ENCODE measurements around the gene TP53I3. TPM values are rescaled to one million over a fixed set of nuclear protein-coding genes. Genes with fewer than 3 reads are reported as not detected.

The TP53I3 gene
- total RNA-seq, 1 experiment from 2014 or later, result 20.1 TPM

DNA sequence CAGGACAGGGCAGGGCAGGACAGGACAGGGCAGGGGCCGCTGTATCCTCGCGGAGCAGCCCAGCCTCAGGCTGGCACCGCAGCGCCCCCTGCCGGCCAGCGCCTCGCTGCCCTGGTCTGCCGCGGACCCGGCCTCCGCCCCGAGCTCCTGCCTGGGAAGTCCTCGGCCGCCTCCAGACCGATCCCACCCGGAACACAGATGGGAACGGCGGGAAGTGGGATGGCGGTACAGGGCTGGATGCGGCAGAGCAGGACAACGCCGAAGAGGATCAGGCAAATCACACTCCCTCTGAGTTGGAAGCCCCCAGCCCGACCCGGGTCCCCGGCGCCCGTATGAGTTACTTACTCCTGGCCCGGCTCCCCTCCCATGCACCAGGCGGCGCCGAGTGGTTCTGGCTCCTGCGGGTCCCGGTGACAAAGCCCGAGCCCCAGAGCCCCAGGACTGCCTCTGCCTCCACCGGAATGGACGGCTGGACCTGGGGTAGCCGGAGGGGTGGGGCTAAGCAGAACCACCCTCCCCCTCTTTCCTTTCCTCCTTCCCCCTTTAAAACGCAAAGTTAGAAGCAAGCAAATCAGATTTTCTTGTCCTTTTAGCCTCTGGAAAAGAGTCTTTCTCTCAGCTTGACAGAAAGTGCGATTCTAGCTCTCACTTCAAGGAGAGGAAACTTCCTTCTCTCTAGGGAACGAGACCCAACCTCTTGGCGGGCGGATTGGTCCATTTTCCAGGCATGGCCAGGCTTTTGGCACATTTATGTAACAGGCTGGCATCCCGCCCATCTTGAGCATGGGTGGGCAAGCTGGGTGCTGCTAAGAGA, at the start of gene TP53I3 (continued):
- TF ChIP-seq, protein P1, sequence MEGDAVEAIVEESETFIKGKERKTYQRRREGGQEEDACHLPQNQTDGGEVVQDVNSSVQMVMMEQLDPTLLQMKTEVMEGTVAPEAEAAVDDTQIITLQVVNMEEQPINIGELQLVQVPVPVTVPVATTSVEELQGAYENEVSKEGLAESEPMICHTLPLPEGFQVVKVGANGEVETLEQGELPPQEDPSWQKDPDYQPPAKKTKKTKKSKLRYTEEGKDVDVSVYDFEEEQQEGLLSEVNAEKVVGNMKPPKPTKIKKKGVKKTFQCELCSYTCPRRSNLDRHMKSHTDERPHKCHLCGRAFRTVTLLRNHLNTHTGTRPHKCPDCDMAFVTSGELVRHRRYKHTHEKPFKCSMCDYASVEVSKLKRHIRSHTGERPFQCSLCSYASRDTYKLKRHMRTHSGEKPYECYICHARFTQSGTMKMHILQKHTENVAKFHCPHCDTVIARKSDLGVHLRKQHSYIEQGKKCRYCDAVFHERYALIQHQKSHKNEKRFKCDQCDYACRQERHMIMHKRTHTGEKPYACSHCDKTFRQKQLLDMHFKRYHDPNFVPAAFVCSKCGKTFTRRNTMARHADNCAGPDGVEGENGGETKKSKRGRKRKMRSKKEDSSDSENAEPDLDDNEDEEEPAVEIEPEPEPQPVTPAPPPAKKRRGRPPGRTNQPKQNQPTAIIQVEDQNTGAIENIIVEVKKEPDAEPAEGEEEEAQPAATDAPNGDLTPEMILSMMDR (IDR thresholded peaks at IDR 0.05 in 2 of 3, conservative IDR thresholded peaks at IDR 0.05 in 1 of 3; ENCODE audit: borderline replicate concordance in 1 of 3, insufficient read depth in 1 of 3, low read depth in 2 of 3, low read length in 2 of 3), result peak in 2 of 3 experiments; percentile 84 to 94; a peak in 4 of 6 replicates
- TF ChIP-seq JUND (IDR thresholded peaks at IDR 0.05) (no peak), POLR2A (IDR thresholded peaks at IDR 0.05; ENCODE audit: borderline replicate concordance, extremely low read depth, insufficient read depth, insufficient read length) (peak; percentile 48), ZNF274 (IDR thresholded peaks at IDR 0.05; ENCODE audit: low read depth, low read length) (no peak), SRF (IDR thresholded peaks at IDR 0.05; ENCODE audit: low read depth) (no peak), EZH2 (IDR thresholded peaks at IDR 0.05) (no peak)
- TF ChIP-seq, protein P2, sequence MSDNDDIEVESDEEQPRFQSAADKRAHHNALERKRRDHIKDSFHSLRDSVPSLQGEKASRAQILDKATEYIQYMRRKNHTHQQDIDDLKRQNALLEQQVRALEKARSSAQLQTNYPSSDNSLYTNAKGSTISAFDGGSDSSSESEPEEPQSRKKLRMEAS (IDR thresholded peaks at IDR 0.05), result no peak

DNA sequence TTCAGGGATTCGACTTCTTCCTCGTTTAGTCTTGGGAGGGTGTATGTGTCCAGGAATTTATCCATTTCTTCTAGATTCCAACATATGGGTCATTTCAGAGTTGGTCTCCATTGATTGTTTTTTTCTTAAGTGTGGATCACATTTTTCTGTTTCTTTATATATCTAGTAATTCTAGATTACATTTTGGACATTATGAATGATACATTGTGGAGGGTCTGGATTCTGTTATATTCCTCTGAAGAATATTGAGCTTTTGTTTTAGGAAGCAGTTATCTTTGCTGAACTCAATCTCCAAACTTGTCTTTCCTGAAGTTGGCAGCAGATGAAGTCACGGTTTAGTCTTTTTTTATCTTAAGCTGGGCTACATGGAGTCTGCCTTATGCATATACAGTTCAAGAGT, 47.9 kb upstream of the TP53I3 start:
- Histone ChIP-seq H3K4me2 (ENCODE audit: low read length) (no peak overlapping the region), H3K36me3 (ENCODE audit: control insufficient read depth in 1 of 2, insufficient read depth in 2 of 2, low read length in 2 of 2) (no peaks in the 10 kb centered on the region), H3K9me2 (ENCODE audit: insufficient read depth) (no peaks in the 10 kb centered on the region), H3K9ac (ENCODE audit: low read length) (no peak overlapping the region), H3K4me1 (ENCODE audit: control insufficient read depth in 1 of 2, insufficient read depth in 2 of 2, low read length in 2 of 2) (no peaks in the 10 kb centered on the region), H2AFZ (ENCODE audit: low read depth, low read length, poor library complexity, severe bottlenecking) (no peak overlapping the region), H3K4me3 (replicated peaks in 1 of 2; ENCODE audit: low read depth in 1 of 2, low read length in 2 of 2) (no peak overlapping the region), H3K9me3 (ENCODE audit: control insufficient read depth in 1 of 2, insufficient read depth in 1 of 2, low read depth in 1 of 2, low read length in 2 of 2) (peaks cover 0 to 5% of the 10 kb centered on the region in 2 experiments; a peak in 1 of 4 replicates), H4K20me1 (ENCODE audit: insufficient read depth) (no peaks in the 10 kb centered on the region), H3K27me3 (ENCODE audit: insufficient read depth, low read length) (no peaks in the 10 kb centered on the region), H3K27ac (ENCODE audit: low read depth, low read length) (no peak overlapping the region), H3K79me2 (ENCODE audit: insufficient read depth, low read length) (no peaks in the 10 kb centered on the region)
- POLR2A ChIA-PET, result no interaction called here
- RAD21 ChIA-PET (ENCODE audit: low non-redundant PET in 1 of 2, low total read pairs in 2 of 2, uncharacterized antibody in 2 of 2, unreplicated experiment in 2 of 2), result no interaction called here
- no peak for ATAC-seq
- CTCF ChIA-PET, result no interaction called here
- DNase-seq (ENCODE audit: low read depth, low spot score), result no peak
- intact Hi-C loops (cut with micrococcal nuclease), result no loop called here
- BruUV-seq (replicated peaks), result no TSS peak
- TF ChIP-seq, protein P1 (IDR thresholded peaks at IDR 0.05 in 2 of 3, conservative IDR thresholded peaks at IDR 0.05 in 1 of 3; ENCODE audit: borderline replicate concordance in 1 of 3, insufficient read depth in 1 of 3, low read depth in 2 of 3, low read length in 2 of 3), result no peak
- no peak for TF ChIP-seq YY1 (IDR thresholded peaks at IDR 0.05; ENCODE audit: extremely low read depth, insufficient replicate concordance, low read depth, low read length)
- TF ChIP-seq FOSL1 (IDR thresholded peaks at IDR 0.05; ENCODE audit: low read depth), result no peak
- TF ChIP-seq ELF1 (IDR thresholded peaks at IDR 0.05; ENCODE audit: borderline replicate concordance, low read depth), result no peak
- no peak for TF ChIP-seq SRF (IDR thresholded peaks at IDR 0.05; ENCODE audit: low read depth)
- no peak for TF ChIP-seq EZH2phosphoT487 (IDR thresholded peaks at IDR 0.05; ENCODE audit: borderline replicate concordance)
- no peak for TF ChIP-seq SIN3A (IDR thresholded peaks at IDR 0.05; ENCODE audit: low read depth)
- TF ChIP-seq EZH2 (IDR thresholded peaks at IDR 0.05), result no peak
- TF ChIP-seq, protein P2 (IDR thresholded peaks at IDR 0.05), result no peak
- TF ChIP-seq EGR1 (IDR thresholded peaks at IDR 0.05; ENCODE audit: low read depth), result no peak
- TF ChIP-seq SP1 (IDR thresholded peaks at IDR 0.05; ENCODE audit: low read depth), result no peak
- no peak for TF ChIP-seq CEBPB (IDR thresholded peaks at IDR 0.05; ENCODE audit: low read depth)
- TF ChIP-seq TCF7L2 (IDR thresholded peaks at IDR 0.05; ENCODE audit: borderline replicate concordance, extremely low read depth, insufficient read depth, insufficient read length), result no peak
- TF ChIP-seq CBX3 (IDR thresholded peaks at IDR 0.05; ENCODE audit: low read depth), result no peak
- TF ChIP-seq RAD21 (IDR thresholded peaks at IDR 0.05; ENCODE audit: low read depth), result no peak
- TF ChIP-seq ZNF274 (IDR thresholded peaks at IDR 0.05; ENCODE audit: low read depth, low read length), result no peak
